B cell (primary cell): ENCODE data around the gene GANAB. TPM values are rescaled to one million over a fixed set of nuclear protein-coding genes. Genes with fewer than 3 reads are reported as not detected.

Experiments
- ATAC-seq: fragments of 200-7000 bp; cut with Tn5 transposase; one replicate; pipeline ENCODE4 v1.10.0; 2021; ENCODE audit warnings: low read depth, mild to moderate bottlenecking, moderate number of reproducible peaks, moderate library complexity
- CTCF ChIA-PET: fragments of 350-600 bp; sonication (Branson Sonifier 250); formaldehyde crosslinking; loops from one replicate; lab custom pipeline; 2021; ENCODE audit warnings: antibody characterized with exemption, inconsistent platforms; lab: Charles Lee
- POLR2A ChIA-PET: fragments of 350-600 bp; sonication (Branson Sonifier 250); formaldehyde crosslinking; loops from one replicate; lab custom pipeline; 2021; ENCODE audit warnings: antibody characterized with exemption; lab: Charles Lee
- DNase-seq: peaks from one replicate; pipeline ENCODE4 v3.0.0; 2013
- H2AFZ ChIP-seq: 2 replicates; pipeline ENCODE4 v1.6.1; 2012; ENCODE audit warnings: mild to moderate bottlenecking, low read depth, low read length; ENCODE audit not compliant: insufficient read depth, poor library complexity, severe bottlenecking
- H3K27ac ChIP-seq, 2 donors: 1 replicate in 1 of 2; 2 replicates in 1 of 2; pipeline ENCODE4 v1.5.1; 2012 to 2013; ENCODE audit warnings: low read length in 2 of 2, mild to moderate bottlenecking in 2 of 2, moderate library complexity in 1 of 2
- H3K27me3 ChIP-seq, 4 experiments: fragments of 200-600 bp in 1 of 4; sonication (generic) in 1 of 4; replicated peaks in 1 of 4; 1 replicate in 2 of 4; 2 replicates in 2 of 4; pipeline versions ENCODE4 v1.6.1 to v1.7.0; 2013 to 2016; ENCODE audit warnings: low read length in 3 of 4, mild to moderate bottlenecking in 2 of 4, mixed read lengths in 1 of 4, moderate library complexity in 1 of 4; ENCODE audit not compliant: insufficient read depth in 4 of 4, control insufficient read depth in 3 of 4; ENCODE audit errors: control extremely low read depth in 1 of 4
- H3K36me3 ChIP-seq, 2 experiments: replicated peaks in 1 of 2; 1 replicate in 1 of 2; 2 replicates in 1 of 2; pipeline versions ENCODE4 v1.6.1 to v1.7.1; 2013; ENCODE audit warnings: low read length in 1 of 2; ENCODE audit not compliant: insufficient read depth in 2 of 2, control insufficient read depth in 1 of 2; ENCODE audit errors: control extremely low read depth in 1 of 2, extremely low read depth in 1 of 2
- H3K4me1 ChIP-seq, 2 donors: fragments of 200-600 bp in 1 of 2; sonication (generic) in 1 of 2; 1 replicate in 1 of 2; 2 replicates in 1 of 2; pipeline versions ENCODE4 v1.5.1 to v1.6.1; 2013 to 2017; ENCODE audit warnings: low read length in 2 of 2; ENCODE audit not compliant: control insufficient read depth in 2 of 2, insufficient read depth in 2 of 2
- H3K4me2 ChIP-seq: replicated peaks from 2 replicates; pipeline ENCODE3; 2012; ENCODE audit warnings: mild to moderate bottlenecking, low read depth, low read length; ENCODE audit not compliant: poor library complexity, severe bottlenecking
- H3K4me3 ChIP-seq, 5 experiments: fragments of 200-600 bp in 1 of 5; sonication (generic) in 1 of 5; 1 replicate in 3 of 5; 2 replicates in 2 of 5; pipeline versions ENCODE4 v1.5.1 to v1.7.0; 2011 to 2016; ENCODE audit warnings: low read length in 4 of 5, mild to moderate bottlenecking in 4 of 5, low read depth in 2 of 5, control low read depth in 1 of 5, moderate library complexity in 1 of 5; ENCODE audit not compliant: insufficient read depth in 1 of 5; ENCODE audit errors: control extremely low read depth in 1 of 5, extremely low read depth in 1 of 5
- H3K79me2 ChIP-seq: fragments of 200-600 bp; sonication (generic); one replicate; pipeline ENCODE4 v1.6.0; 2016; ENCODE audit warnings: low read length; ENCODE audit not compliant: control insufficient read depth, insufficient read depth
- H3K9ac ChIP-seq: fragments of 200-600 bp; sonication (generic); 2 replicates; pipeline ENCODE4 v1.6.1; 2017; ENCODE audit warnings: mild to moderate bottlenecking, low read length, moderate library complexity
- H3K9me3 ChIP-seq, 3 donors: one replicate each; pipeline versions ENCODE4 v1.6.1 to v1.7.1; 2013; ENCODE audit warnings: low read length in 2 of 3; ENCODE audit not compliant: control insufficient read depth in 2 of 3, insufficient read depth in 1 of 3; ENCODE audit errors: control extremely low read depth in 1 of 3
- H4K20me1 ChIP-seq: 2 replicates; pipeline ENCODE4 v1.6.0; 2012; ENCODE audit warnings: mild to moderate bottlenecking, low read length; ENCODE audit not compliant: insufficient read depth, control insufficient read depth, poor library complexity, severe bottlenecking
- H3K27ac Mint-ChIP-seq: one replicate; pipeline ENCODE4 v1.8.0; 2021; ENCODE audit warnings: mixed read lengths
- H3K27me3 Mint-ChIP-seq: one replicate; pipeline ENCODE4 v1.8.0; 2021; ENCODE audit warnings: mixed read lengths
- H3K4me1 Mint-ChIP-seq: one replicate; pipeline ENCODE4 v1.8.0; 2021; ENCODE audit warnings: mixed read lengths
- H3K4me3 Mint-ChIP-seq: one replicate; pipeline ENCODE4 v1.8.0; 2021; ENCODE audit warnings: mixed read lengths
- H3K9me3 Mint-ChIP-seq: one replicate; pipeline ENCODE4 v1.8.0; 2022; ENCODE audit warnings: mixed read lengths; ENCODE audit not compliant: insufficient read depth
- EZH2 ChIP-seq: IDR thresholded peaks from 2 replicates; pipeline ENCODE4 v1.6.1; 2012; ENCODE audit warnings: borderline replicate concordance, low read depth, mild to moderate bottlenecking, moderate library complexity, low read length; ENCODE audit not compliant: insufficient read depth, poor library complexity, severe bottlenecking
- WGBS: methylation state at CpG from one replicate; pipeline ENCODE4 v1.1.5; 2013; ENCODE audit warnings: missing lambda C conversion rate; ENCODE audit not compliant: insufficient coverage; 5-methylcytosine and 5-hydroxymethylcytosine counted together
- intact Hi-C: fragments of 100-400 bp; cut with micrococcal nuclease; formaldehyde crosslinking; loops from one replicate; pipeline ENCODE4 v1.10.0; 2022
- polyA plus RNA-seq: library from polyadenylated mRNA; depleted of rRNA; stranded (reverse); fragments of >200 nt; gene quantifications from 2 replicates; pipeline ENCODE4 v1.2.3, GENCODE V29; 2012
- total RNA-seq, 2 donors: library from RNA; stranded (reverse); fragments of 120-200 nt in 1 of 2; gene quantifications; 1 replicate in 1 of 2; 2 replicates in 1 of 2; pipeline versions ENCODE4 v1.2.3 to v1.2.4, GENCODE V29; 2013 to 2022
- TF ChIP-seq, protein P1 (sequence below): fragments of 200-600 bp; IDR thresholded peaks from one replicate; pipeline ENCODE4 v1.8.0; 2022; ENCODE audit warnings: antibody characterized with exemption, mild to moderate bottlenecking

GANAB gene
- total and polyA plus RNA-seq, 2 donors (not counting 1 experiment from before 2014, with no cell fraction given): 98.7 to 204 TPM

DNA sequence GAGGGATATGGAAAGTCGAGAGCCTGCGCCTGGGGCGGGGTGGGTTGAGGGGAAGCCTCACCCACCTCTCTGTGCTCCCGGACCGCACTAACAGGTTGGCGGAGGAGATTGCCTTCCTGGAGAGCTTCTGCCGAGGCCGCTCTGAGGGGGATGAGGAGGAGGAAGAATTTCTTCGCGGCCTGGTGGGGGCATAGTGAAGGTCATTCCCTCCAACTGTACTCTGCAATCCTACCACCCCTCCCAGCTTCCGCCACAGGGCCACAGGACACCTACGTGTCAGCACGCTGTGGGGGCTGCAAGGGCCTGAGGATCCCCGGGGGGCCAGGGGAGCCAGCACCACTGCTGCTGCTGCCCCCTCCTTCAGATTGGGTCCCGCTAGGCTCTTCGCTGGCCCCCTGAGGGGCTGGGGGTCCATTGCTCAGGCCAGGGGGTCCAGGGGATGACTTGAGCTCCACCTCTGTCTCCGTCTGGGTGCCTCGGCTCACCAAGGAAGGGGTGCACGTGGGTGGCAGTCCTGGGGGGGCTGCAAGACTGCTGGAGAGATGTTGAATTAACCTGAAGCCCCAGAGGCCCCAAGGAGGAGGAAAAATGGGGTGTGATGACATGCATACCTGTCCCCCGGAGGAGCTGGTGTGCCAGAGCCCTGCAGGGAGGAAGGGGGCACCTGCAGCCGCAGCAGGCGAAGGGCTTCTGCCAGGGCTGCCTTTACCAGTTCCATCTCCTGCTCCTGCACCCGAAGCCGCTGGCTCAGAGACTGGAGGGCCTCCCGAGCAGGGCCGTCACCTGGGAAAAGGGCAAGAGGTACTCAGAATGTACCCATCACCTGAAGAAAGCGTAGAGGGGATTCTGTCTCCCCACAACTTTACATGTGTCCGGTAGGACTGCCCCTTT is 35.4 kb downstream of the GANAB start:
- Mint-ChIP-seq H3K27me3 (no peaks in the 10 kb centered on the region), H3K4me1 (peaks cover 28% of the 10 kb centered on the region), H3K4me3 (peak overlapping the region; percentile 97), H3K27ac (peak overlapping the region; percentile 99), H3K9me3 (no peaks in the 10 kb centered on the region)
- H3K4me1 ChIP-seq: peaks cover 10 to 29% of the 10 kb centered on the region in 2 donors
- peaks cover 67% of the 10 kb centered on the region for H3K79me2 ChIP-seq
- no peak for DNase-seq
- H3K27me3 ChIP-seq: no peaks in the 10 kb centered on the region
- peak overlapping the region; percentile 90 for H3K4me2 ChIP-seq
- H2AFZ ChIP-seq: peak overlapping the region; percentile 90
- intact Hi-C loops: no loop called here
- no peak for ATAC-seq
- peak overlapping the region; percentile 70 to 84 (median 75) for H3K4me3 ChIP-seq
- WGBS: 73% methylated on average over 16 of the region's 28 CpGs
- POLR2A ChIA-PET: interaction anchor here (0.5 to 2.7 kb wide), 7 partner anchors 10 to 230 kb away, joined by 3 to 16 read pairs (median 8); partner anchors contain the start of genes MTA2, TUT1, UBXN1 and ZBTB3
- H4K20me1 ChIP-seq: no peaks in the 10 kb centered on the region
- TF ChIP-seq, protein P1, sequence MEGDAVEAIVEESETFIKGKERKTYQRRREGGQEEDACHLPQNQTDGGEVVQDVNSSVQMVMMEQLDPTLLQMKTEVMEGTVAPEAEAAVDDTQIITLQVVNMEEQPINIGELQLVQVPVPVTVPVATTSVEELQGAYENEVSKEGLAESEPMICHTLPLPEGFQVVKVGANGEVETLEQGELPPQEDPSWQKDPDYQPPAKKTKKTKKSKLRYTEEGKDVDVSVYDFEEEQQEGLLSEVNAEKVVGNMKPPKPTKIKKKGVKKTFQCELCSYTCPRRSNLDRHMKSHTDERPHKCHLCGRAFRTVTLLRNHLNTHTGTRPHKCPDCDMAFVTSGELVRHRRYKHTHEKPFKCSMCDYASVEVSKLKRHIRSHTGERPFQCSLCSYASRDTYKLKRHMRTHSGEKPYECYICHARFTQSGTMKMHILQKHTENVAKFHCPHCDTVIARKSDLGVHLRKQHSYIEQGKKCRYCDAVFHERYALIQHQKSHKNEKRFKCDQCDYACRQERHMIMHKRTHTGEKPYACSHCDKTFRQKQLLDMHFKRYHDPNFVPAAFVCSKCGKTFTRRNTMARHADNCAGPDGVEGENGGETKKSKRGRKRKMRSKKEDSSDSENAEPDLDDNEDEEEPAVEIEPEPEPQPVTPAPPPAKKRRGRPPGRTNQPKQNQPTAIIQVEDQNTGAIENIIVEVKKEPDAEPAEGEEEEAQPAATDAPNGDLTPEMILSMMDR: no peak
- TF ChIP-seq EZH2: no peak
- no peaks in the 10 kb centered on the region for H3K9me3 ChIP-seq
- peak overlapping the region; percentile 74 for H3K9ac ChIP-seq
- H3K27ac ChIP-seq: peak overlapping the region; percentile 76 to 96
- peaks cover 0 to 32% of the 10 kb centered on the region in 2 experiments for H3K36me3 ChIP-seq
- CTCF ChIA-PET: interaction anchor here (0.8 to 3.7 kb wide), 11 partner anchors 10 to 83 kb away, joined by 3 to 32 read pairs (median 4); partner anchors contain the start of genes B3GAT3, INTS5, MTA2 and TUT1
